ENCODE results near the gene UNC5C.

GRCh38 chr4:95219109-95219508, 329.7 kb downstream of the UNC5C start:
- no peak for TF ChIP-seq FOXK2 (IDR thresholded peaks at IDR 0.05)
- no peak for TF ChIP-seq FOXA1 (IDR thresholded peaks at IDR 0.05)
- TF ChIP-seq SUZ12 (IDR thresholded peaks at IDR 0.05) = no peak
- no peak for TF ChIP-seq BHLHE40 (IDR thresholded peaks at IDR 0.05; ENCODE audit: borderline replicate concordance)

Measured in HEK293T (cell line).